Activated CD8-positive, alpha-beta memory T cell treated with anti-CD3 and anti-CD28 coated beads, Interleukin-2, amount 50 U/mL, for 1 hour (primary cell): ENCODE data around the gene PHAF1.

ENCODE experiments used
- DNase-seq: peaks from one replicate; pipeline ENCODE4 v3.0.0-alpha.2; 2020; ENCODE audit errors: extremely low read depth

Gene PHAF1

DNA sequence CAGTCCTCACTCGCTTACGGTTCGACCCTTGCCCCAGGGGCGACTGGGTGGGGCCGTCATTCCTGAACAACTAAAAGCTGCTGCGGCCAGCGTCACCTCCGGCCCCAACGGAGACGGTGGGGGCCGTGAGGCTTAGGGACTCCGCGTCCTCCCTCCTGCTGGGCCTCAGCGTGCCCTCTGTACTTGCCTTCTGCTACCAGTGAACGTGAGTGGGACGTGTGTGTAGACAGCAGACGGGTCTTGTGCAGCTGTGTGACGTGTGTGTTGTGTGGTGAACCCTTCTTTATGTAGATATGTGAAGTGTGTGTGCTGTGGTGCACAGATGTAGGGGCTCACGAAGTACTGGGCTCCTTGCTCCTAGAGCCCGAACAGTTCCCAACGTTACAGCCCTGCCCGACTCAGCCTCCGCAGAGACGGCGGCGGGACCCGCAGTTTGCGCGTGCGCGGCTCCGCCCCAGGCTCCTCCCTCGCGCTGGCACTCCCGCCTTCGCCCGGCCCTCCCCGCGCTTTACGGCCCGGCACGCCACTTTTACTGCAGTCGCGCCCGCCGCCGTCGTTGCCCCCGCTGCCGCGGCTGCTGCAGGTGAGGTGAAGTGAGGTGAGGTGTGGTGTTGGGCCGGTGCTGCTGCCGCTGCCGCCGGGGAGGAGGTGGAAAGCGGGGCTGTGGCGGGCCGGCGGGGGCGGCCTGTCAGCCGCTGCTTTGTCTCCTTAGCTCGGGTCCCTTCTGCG, at the start of gene PHAF1:
TSS of gene PHAF1 (plus strand) at position 535 of the 729 bp plus-strand sequence. CDS start 235 bp downstream, outside the sequence.
- peak; percentile 61 for DNase-seq

DNA sequence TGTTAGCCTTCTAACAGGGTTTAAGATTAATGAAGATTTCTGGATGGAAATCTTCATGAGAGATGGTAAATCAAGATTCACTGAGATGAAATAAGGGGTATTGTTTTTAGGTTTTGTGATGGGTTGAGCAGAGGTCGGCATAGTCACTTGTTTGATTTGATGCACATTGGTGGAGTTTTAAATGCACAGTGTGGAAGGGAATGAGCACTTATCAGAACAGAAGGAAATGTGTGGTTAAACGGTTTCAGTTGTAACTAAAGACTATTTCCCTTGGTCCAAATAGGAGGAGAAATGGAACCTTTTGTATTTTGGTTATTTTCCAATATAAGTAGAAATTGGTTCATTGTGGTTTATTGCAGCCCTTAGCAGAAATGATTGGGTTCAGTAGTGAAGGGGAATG, 46.7 kb upstream of the PHAF1 start:
- DNase-seq, result no peak

DNA sequence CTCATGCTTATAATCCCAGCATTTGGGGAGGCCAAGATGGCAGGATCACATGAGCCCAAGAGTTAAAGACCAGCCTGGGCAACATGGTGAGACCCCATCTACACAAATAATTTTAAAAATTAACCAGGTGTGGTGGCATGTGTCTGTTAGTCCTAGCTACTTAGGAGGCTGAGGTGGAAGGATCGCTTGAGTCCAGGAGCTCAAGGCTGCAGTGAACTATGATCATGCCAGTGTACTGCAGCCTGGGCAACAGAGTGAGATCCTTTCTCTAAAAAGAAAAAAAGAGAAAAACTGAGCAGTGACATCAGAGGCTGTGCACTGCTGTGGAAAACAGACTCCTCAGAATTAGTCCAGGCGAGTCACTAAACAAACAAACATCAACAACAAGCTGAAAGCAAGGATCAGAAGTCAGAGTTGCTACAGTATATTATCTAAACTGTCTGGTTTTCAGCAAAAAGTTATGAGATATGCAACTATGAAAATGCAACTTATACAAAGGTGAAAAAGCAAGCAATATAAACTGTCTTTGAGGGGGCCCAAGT, 41.5 kb upstream of the PHAF1 start:
- DNase-seq, result no peak

DNA sequence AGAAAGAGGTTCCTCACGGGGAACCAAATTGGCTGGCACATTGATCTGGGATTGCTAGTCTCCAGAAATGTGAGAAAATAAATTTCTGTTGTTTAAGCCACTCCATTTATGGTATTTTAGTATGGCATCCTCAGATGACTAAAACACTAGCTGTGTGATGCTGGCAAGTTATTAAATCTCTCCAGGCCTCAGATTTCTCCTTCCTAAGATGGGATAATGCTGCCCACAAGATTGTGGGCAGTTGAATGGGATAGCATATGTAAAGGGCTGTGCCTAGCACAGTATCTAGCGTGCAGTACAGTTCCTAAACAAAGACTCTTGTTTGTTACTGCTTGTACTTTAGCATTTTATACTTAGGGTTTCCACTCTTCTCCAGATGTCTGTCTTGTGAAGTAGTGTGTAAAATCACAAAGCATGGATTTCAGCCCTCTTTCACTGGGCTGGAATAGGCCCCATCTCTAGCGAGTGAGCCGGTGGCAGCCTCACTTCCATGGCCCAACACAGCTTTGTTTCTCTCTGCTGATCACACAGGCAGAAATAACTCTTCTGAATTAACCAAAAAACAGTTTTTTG, 38.2 kb upstream of the PHAF1 start:
- no peak for DNase-seq

DNA sequence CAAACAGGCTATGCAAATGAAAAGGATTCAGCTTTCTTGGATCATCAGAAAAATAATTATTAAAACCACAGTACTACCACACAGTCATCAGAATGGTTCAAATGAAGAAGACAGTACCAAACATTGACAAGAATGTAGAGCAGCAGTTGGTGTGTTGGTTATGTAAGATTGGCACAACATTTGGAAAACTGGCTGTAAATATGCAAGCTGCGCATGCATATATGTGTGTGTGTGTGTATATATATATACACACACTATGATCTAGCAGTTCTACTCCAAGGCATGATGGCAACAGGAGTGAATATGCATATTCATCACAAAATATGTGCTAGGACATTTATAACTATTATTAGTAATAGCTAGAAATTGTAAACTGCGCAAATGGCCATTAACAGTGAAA, 34.4 kb upstream of the PHAF1 start:
- no peak for DNase-seq

DNA sequence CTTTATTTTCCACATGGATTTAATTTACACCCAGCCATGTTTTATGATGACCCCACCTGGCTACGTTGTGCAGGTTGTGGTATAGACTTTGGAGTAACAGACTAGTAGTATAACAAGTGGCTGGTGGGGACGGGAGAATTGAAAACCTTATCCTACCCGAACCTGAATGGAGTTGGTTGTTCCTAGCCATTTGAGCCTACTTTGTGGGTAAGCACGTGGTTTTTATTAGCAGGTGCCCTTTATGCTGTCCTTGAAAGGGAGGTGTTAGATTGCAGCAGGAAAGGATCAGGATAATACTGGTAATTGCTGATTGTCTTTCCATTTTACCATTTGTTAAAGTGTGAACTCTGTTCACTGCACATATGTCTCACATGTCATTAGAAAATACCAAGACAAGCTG, 31.9 kb upstream of the PHAF1 start:
- DNase-seq, result no peak

DNA sequence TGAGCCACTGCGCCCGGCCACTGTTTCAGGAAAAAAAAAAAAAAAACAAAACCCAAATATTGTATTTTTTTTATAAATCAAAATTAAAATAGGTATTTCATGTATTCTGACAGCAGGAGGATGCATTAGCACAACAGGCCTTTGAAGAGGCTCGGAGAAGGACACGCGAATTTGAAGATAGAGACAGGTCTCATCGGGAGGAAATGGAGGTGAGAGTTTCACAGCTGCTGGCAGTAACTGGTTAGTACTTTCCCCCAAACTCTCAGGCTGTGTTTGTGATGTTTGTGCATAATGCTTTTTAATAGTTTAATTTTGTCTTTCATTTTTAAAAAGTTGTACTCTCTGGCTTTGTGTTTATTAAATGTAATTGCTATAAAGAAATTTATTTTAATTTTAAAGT, 27.6 kb upstream of the PHAF1 start:
- no peak for DNase-seq

DNA sequence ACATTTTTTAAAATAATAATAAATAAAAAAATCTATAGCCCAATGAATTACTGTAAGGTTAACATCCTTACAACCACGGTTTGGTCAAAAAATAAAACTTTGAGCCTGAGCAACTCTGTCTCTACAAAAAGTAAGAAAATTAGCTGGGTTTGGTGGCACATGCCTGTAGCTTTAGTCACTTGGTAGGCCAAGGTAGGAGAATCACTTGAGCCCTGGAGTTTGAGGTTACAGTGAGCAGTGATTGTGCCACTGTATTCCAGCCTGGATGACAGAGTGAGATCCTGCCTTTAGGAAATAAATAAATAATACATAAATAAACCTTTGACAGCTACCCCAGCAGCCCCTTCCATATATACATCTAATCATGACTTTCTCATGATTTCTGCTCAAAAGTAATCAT, 26.9 kb upstream of the PHAF1 start:
- no peak for DNase-seq

DNA sequence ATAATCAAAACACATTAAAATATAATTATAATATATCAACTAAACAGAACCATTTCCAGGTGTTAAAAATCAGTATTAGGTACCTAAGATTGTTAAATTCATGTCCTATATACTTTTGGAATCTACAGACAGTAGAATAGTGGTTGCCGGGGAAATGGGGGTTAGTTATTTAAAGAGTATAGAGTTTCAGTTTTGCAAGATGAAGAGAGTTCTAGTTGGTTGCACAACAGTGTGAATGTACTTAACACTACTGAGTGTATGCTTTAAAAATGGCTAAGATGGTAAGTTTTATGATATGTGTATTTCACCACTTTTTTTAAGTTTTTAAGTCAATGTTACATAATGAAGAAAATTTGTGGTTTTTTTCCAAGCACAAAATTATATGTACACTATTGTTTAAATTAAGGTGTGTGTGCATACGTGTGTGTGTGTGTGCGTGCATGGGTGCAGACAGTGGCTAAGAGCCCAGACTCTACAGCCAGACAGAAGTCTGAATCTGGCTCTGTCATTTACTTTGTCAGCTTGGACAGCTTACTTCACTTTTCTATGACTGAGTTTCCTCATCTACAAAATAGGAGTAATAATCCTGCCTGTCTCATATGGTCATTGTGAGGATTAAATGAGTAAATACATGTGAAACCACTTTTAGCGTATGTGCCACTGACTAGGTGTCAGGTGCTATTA, 25.3 kb upstream of the PHAF1 start:
- no peak for DNase-seq

DNA sequence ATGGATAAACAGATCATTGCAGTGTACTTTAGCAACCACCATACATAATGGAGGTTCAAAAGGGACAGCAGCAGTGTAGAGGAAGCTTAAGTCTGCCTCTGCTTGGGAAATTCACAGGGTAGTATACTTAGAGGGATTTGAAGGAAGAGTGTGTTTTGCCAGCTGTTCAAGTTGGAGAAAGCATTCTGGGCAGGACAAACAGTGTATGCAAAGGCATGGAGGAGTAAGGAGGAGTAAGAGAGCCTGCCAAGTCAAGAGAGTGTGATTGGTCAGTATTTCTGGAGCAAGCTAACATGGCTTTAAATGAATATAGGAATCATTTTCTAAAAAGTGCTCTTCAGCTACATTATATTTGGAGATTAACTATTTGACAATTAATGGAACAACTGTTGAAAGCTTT, 22.9 kb upstream of the PHAF1 start:
- DNase-seq, result no peak

DNA sequence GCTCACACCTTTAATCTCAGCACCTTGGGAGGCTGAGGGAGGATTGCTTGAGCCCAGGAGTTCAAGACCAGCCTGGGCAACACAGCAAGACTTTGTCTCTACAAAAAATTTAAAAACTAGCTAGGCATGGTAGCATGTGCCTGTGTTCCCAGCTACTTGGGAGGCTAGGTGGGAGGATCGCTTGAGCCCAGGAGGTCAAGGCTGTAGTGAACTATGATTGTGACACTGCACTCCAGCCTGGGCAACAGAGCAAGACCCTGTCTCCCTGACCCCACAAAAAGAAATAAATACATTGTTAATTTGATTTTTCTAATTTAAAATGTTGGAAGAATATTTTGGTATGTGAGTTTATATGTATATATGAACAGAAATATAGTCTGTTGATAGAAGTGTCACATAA, 22.4 kb upstream of the PHAF1 start:
- no peak for DNase-seq

DNA sequence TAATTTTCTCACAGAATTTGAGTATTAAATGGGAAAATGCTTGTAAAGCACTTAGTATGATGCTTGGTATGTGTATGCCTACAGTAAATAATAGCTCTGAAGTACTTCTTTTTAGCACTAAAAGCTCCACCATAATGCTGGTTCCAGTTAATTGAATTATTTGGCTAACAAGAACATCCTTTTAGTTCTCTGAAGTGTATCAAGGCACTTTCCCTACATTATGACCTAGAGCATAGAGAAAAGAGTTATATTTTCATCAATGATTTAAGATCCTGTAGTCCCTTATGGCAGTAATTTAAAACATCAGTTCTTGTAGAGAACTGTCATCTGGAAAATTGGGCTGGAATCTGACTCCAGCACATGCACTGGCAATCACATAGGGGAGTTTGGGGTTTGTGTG, 21.9 kb upstream of the PHAF1 start:
- no peak for DNase-seq

DNA sequence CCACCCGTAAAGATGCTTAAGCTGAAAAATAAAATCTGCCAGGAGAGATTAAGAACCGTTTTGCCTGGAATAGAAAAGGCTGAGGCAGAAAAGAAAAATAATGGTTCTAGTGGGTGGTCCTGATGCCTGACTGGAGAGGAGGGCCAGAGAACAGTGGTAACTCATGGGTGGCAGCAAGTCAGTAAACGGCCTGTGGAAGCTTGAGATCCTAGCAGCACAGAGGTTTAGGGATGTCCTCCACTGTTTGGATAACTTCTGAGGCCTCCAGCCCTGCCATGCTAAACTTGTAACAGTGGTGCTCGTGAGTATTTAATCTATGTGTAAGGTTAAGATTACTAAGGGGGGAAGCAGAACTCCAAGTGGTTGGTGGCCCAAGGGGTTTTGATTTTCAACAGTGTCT, 21.2 kb upstream of the PHAF1 start:
- no peak for DNase-seq

DNA sequence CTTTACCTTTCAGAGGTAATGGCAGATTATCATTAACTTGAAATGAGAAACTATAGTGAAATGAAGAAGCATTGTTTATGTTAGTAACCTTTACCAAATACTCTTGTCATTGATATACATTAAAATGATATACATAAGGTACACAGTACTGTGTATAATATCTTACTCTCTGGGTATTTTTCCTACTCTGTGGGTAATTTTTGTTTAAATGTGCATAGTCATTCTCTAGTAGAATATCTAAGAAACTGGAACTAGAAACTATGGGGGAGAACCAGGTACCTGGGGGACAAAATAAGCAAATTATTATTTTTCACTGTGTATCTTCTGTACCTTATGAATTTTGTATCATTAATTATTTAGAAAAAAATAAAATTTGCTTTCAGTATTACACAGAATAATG, 20.6 kb upstream of the PHAF1 start:
- no peak for DNase-seq

DNA sequence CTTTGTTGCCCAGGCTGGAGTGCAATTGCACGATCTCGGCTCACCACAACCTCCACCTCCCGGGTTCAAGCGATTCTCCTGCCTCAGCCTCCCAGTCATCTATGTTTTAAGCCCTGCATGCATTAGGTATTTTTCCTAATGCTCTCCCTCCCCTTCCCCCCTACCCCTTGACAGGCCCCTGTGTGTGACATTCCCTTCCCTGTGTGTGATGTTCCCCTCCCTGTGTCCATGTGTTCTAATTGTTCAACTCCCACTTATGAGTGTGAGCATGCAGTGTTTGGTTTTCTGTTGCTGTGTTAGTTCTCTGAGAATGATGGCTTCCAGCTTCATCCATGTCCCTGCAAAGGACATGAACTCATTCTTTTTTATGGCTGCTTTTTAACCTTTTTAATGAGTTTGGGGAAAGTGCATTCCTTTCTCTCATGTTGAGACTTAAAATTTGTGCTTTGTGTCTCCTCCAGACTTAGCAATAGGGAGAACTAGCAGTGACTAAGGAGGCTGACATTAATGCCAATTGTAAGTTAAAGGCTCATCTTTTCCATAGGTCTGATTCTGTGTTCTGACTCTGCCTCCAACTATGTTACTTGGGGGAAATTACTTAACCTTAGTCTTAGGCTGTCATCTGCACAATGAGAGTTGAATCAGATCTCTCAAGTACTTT, 17.7 kb upstream of the PHAF1 start:
- no peak for DNase-seq

DNA sequence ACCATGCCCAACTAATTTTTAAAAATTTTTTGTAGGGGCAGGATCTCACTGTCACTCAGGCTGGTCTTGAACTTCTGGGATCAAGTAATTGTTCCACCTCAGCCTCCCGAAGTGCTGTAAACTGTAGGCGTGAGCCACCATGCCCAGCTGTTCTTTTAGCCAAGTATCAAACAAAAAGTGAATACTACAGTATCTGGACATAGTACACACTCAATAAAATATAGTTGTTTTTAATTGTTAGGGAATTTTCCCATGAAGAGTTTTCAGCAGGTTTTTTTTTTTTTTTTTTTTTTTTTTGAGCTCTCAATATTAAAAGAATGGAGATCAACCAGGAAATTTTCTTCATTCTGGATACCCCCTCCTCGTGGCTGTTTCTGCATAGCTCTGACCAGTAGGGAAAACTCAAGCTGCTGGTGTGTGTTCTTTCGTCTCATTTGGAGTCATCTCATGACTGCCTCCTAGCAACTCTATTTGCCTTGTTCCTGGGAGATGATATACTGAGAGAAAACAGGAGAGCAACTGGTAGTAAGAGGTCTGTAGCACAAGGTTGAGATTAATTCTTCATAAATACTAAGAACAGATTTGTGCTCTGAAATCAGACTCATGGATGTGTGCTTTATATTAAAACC, 16.5 kb upstream of the PHAF1 start:
- DNase-seq, result no peak

DNA sequence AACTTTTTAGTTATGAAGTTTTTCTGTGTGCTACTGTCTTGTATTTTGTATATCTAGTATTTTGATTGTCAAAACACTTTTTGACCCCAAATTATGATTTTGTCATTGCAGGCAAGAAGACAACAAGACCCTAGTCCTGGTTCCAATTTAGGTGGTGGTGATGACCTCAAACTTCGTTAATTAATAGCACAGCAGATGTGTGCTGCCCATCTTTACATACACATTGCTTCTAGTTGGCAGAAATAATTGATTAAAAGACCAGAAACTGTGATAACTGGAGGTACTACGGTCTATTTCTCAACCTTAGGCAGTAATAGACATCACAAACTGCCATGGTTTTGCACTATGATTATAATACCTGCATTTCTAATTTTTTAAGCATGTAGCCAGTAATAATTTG, 11.1 kb upstream of the PHAF1 start:
- DNase-seq, result no peak

DNA sequence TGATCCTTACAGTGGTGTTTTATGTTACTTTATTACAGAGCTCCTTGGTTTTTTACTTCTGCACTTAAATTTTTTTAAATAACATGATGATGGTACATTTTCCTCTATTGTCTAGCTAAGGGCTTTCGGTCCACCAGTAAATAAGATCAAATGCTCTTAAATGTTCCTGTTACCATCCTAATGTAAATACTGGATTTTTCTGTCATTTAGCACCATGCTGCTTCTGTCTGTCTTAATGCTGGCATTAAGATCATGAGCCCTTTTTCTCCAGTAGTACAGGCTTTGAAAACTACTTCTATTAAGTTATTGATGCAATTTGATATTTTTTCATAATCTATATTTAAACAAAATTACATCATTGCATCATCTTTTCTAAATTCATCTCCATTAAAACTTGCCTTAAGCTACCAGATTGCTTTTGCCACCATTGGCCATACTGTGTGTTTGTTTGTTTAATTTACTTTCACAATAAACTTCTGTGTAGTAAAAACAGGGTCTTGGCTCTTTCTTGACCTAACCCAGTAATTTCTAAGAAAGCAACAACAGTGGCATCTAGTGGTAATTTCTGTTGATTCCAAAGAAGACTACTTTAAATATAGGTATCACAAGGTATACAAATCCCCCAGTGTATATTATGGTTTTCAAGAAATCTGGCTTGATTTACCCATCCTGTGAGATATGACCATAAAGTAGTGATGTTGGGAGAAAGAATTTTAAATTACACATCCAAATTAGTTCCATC, 9.0 kb upstream of the PHAF1 start:
- DNase-seq, result no peak

DNA sequence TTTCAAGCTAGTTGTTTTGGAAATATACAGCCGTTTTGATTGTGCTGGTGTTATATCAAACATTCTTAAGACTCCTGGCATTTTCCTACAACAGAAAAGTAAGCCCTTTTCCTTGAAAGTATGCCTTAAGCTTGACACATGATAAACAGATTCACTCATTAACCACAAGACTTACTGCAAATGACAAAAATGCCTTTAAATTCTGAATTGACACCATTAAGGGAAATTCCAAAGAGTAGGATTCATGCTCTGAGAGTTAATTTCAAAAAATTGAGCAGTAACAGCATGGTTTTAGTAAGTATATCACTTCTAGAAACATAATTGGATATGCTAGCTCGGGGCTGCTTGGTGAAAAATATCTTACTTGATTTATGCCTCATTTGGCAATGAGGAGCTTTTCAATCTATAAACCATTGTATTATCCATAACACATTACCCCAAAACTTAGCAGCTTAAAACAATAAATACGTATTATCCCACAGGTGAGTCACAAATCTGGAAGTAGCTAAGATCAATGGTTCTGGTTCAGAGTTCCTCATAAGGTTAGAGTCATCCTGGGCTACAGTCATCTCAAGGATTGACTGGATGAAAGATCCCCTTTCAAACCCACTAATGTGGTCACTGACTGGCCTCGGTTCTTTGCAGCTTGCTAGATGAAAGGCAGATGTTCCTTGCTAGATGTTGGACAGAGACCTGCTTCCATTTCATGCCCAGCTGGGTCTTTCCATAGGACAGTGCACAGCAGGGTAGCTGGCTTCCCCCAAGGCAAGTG, 8.2 kb upstream of the PHAF1 start:
- DNase-seq, result no peak

DNA sequence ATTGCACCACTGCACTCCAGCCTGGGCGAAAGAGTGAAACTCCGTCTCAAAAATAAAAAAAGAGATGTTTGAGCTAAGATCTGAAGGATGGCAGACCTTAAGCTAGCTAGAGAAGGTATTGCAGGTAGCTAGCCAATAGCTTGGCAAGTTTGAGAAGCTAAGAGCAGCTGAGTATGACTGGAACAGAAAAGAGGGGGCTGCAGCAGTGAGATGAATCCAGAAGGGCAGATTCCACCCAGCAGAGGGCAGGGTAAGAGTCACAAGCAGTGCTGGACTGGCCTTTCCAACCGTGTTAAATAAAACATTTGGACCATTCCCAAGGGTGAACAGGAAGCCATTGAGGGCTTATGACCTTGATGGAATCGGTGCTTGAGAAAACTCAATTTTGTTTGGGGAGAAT, 5.7 kb upstream of the PHAF1 start:
- DNase-seq, result no peak

DNA sequence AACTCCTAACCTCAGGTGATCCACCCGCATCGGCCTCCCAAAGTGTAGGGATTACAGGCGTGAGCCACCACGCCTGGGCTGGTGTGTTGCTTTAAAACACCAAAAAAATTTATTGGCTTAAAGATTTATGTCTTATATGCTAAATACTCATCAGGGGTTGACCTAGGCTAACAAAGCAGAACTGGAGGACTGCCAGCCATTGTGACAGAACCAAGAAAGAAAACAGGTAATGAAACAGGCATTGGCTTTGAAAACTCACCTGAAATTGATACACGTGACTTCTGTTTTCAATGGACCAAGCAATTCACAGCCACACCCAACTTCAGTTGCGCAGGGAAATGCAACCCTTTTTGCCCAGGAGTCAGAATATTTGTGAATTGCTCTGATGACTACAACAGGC, 4.9 kb upstream of the PHAF1 start:
- DNase-seq, result no peak
